ENCODE data around the gene MAG. TPM values are rescaled to one million over a fixed set of nuclear protein-coding genes. Genes with fewer than 3 reads are reported as not detected.

Gene MAG
- total and polyA plus RNA-seq, 10 of the 15 experiments (the other 5 are each of a cell fraction or from before 2014, with no cell fraction given) = 0.03 to 0.82 (median 0.17) TPM; not detected in 2

DNA sequence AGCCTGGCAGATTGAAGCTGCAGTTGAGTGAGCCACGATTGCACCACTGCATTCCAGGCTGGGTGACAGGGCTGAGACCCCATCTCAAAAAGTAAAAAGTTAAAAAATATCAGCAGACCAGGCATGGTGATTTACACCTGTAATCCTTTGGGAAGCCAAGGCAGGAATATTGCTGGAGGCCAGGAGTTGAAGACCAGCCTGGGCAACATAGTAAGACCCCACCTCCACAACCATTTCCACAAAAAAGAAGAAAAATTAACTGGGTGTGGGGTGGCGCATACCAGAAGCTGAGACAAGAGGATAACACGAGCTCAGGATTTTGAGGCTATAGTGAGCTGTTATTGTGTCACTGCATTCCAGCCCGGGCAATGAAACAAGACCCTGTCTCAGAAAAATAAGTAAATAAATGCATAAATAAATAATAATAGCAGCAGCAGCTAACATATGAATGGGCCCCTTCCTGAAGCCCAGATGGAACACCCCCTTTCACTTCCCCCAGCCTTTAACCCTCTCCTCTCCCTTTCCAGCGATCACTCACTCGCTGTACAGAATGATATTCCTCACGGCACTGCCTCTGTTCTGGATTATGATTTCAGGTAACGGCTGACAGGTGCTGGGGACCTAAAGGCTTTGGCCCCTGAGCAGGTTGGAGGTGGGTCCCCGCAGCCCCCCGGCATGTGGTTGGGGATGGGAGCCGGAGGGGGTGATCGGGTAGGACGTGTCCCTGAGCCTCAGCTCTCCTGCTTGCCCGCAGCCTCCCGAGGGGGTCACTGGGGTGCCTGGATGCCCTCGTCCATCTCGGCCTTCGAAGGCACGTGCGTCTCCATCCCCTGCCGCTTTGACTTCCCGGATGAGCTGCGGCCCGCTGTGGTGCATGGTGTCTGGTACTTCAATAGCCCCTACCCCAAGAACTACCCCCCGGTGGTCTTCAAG is 3.2 kb downstream of the MAG start:
- no peak overlapping the region for H3K27ac ChIP-seq (ENCODE audit: control insufficient read depth, insufficient read depth)
- no peak for FAIRE-seq
- H3K9me3 ChIP-seq (replicated peaks; ENCODE audit: control insufficient read depth, insufficient read depth, low read length) = no peaks in the 10 kb centered on the region
- ChIA-PET CTCF (interaction anchor here (0.6 kb wide), 1 partner anchor 446 kb away, joined by 3 read pairs; no protein-coding TSS in a partner anchor), RAD21 (ENCODE audit: unreplicated experiment) (interaction anchor here (0.5 to 1.9 kb wide), 5 partner anchors 28 to 154 kb away, joined by 3 to 7 read pairs (median 4); partner anchors contain the start of gene CD22), SMC1A (ENCODE audit: uncharacterized antibody, unreplicated experiment) (interaction anchor here (0.8 to 1.1 kb wide), 4 partner anchors 10 to 200 kb away, joined by 3 read pairs; partner anchors contain the start of gene FFAR1), POLR2A (interaction anchor here (1.9 kb wide), 1 partner anchor 38 kb away, joined by 5 read pairs; no protein-coding TSS in a partner anchor)
- H3K79me2 ChIP-seq (ENCODE audit: control insufficient read depth, insufficient read depth, low read length) = no peaks in the 10 kb centered on the region
- intact Hi-C loops (cut with micrococcal nuclease; ENCODE audit: unreplicated experiment) = no loop called here
- no peak overlapping the region for H3K4me2 ChIP-seq (ENCODE audit: control insufficient read depth, insufficient read depth)
- WGBS (ENCODE audit: insufficient coverage, insufficient replicate concordance, low lambda C conversion rate, missing lambda C conversion rate) = 44% methylated on average over 25 of the region's 25 CpGs
- in situ Hi-C loops (cut with MboI) = no loop called here
- TF ChIP-seq TAF1 (IDR thresholded peaks at IDR 0.05; ENCODE audit: borderline replicate concordance, low read depth, low read length) = no peak
- TF ChIP-seq BHLHE40 (IDR thresholded peaks at IDR 0.05; ENCODE audit: borderline replicate concordance in 1 of 2, low read depth in 2 of 2, low read length in 1 of 2) = peak in 1 of 2 experiments; percentile 50; a peak in 2 of 4 replicates
- TF ChIP-seq NBN (IDR thresholded peaks at IDR 0.05) = no peak
- no peak overlapping the region; the same call in 1 of the 2 replicates for H2AFZ ChIP-seq (ENCODE audit: control insufficient read depth, low read depth, low read length)
- DNase-seq (ENCODE audit: low read depth, low spot score) = no peak
- no peaks in the 10 kb centered on the region for H3K36me3 ChIP-seq (ENCODE audit: control insufficient read depth in 2 of 2, insufficient read depth in 2 of 2, low read length in 1 of 2)
- H3K4me3 ChIP-seq = no peak overlapping the region
- no peaks in the 10 kb centered on the region; a peak in 1 of 4 replicates for H3K27me3 ChIP-seq (replicated peaks in 1 of 2; ENCODE audit: control insufficient read depth in 2 of 2, insufficient read depth in 2 of 2, low read length in 1 of 2)
- H3K4me1 ChIP-seq (ENCODE audit: control insufficient read depth, insufficient read depth, low read length) = peaks cover 26% of the 10 kb centered on the region
- H3K9ac ChIP-seq (ENCODE audit: control insufficient read depth, insufficient read depth, low read length) = peak overlapping the region; percentile 25; the same call in 1 of the 2 replicates
- no peaks in the 10 kb centered on the region for H4K20me1 ChIP-seq (ENCODE audit: control insufficient read depth, insufficient read depth)
- BruUV-seq (replicated peaks) = no TSS peak
- ATAC-seq = no peak

Measured in GM12878 (cell line).